HepG2 (cell line): ENCODE data around the gene GSTM2. TPM values are rescaled to one million over a fixed set of nuclear protein-coding genes. Genes with fewer than 3 reads are reported as not detected.

Experiments
- ATAC-seq: fragments of 200-7000 bp; cut with Tn5 transposase; 3 replicates; pipeline ENCODE4 v1.9.1; 2020; ENCODE audit warnings: mild to moderate bottlenecking, moderate library complexity
- BruUV-seq: library from RNA; stranded (reverse); fragments of 400-500 nt; replicated peaks from 2 replicates; lab custom pipeline; 2021; lab: Mats Ljungman, UMichigan
- CTCF ChIA-PET: fragments of 300-600 bp; formaldehyde crosslinking; extraction: SDS; loops from one replicate; lab custom pipeline; 2021; ENCODE audit warnings: low total read pairs, inconsistent platforms, low intra/inter-chr PET ratio; lab: Yijun Ruan, JAX
- POLR2A ChIA-PET: fragments of 350-600 bp; sonication (Branson Sonifier 250); formaldehyde crosslinking; loops from one replicate; lab custom pipeline; 2020; ENCODE audit warnings: antibody characterized with exemption, inconsistent platforms; lab: Yijun Ruan, JAX
- DNase-seq: peaks from one replicate; pipeline ENCODE4 v3.0.0-alpha.2; 2015; ENCODE audit warnings: low spot score
- FAIRE-seq: peaks from 3 replicates; lab custom pipeline; 2011; peaks lifted over from hg19 to GRCh38; lab: Jason Lieb, UNC
- H2AFZ ChIP-seq: one replicate; pipeline ENCODE4 v1.6.1; 2011; ENCODE audit warnings: low read length, inconsistent platforms
- H3K27ac ChIP-seq: fragments of 300-600 bp; 3 replicates; pipeline ENCODE4 v1.8.0; 2011; ENCODE audit warnings: mixed run types, mild to moderate bottlenecking, mixed read lengths, low read length, inconsistent platforms; ENCODE audit not compliant: insufficient read depth; ENCODE audit errors: extremely low read length
- H3K27me3 ChIP-seq, 2 experiments: fragments of 200-600 bp in 1 of 2; 2 replicates in 1 of 2; 3 replicates in 1 of 2; pipeline versions ENCODE4 v1.6.0 to v1.8.0; 2011; ENCODE audit warnings: low read length in 2 of 2, mild to moderate bottlenecking in 2 of 2, moderate library complexity in 2 of 2, inconsistent platforms in 1 of 2; ENCODE audit not compliant: insufficient read depth in 2 of 2, control insufficient read depth in 1 of 2
- H3K36me3 ChIP-seq, 2 experiments: fragments of 200-600 bp in 1 of 2; replicated peaks in 1 of 2; 2 replicates in 1 of 2; 3 replicates in 1 of 2; pipeline versions ENCODE4 v1.5.1 to v1.8.0; 2011; ENCODE audit warnings: low read length in 2 of 2, inconsistent platforms in 1 of 2; ENCODE audit not compliant: insufficient read depth in 2 of 2, control insufficient read depth in 1 of 2
- H3K4me1 ChIP-seq: 2 replicates; pipeline ENCODE4 v1.5.1; 2012; ENCODE audit warnings: low read length, inconsistent platforms; ENCODE audit not compliant: insufficient read depth
- H3K4me2 ChIP-seq: 2 replicates; pipeline ENCODE4 v1.6.0; 2011; ENCODE audit warnings: low read depth, low read length, inconsistent platforms
- H3K4me3 ChIP-seq, 3 experiments: fragments of 200-600 bp in 1 of 3; sonication (generic), shearing (Covaris generic) in 1 of 3; replicated peaks in 1 of 3; 2 replicates each; pipeline ENCODE4 v1.5.1; 2011 to 2016; ENCODE audit warnings: low read length in 3 of 3, inconsistent platforms in 2 of 3, low read depth in 2 of 3, mild to moderate bottlenecking in 2 of 3, control low read depth in 1 of 3, mixed read lengths in 1 of 3; ENCODE audit not compliant: insufficient read depth in 1 of 3
- H3K79me2 ChIP-seq: one replicate; pipeline ENCODE4 v1.6.1; 2011; ENCODE audit warnings: low read length, inconsistent platforms; ENCODE audit not compliant: insufficient read depth
- H3K9ac ChIP-seq: 2 replicates; pipeline ENCODE4 v1.6.0; 2011; ENCODE audit warnings: mild to moderate bottlenecking, low read depth, low read length, inconsistent platforms; ENCODE audit not compliant: insufficient read depth
- H3K9me3 ChIP-seq: 2 replicates; pipeline ENCODE4 v1.5.1; 2012; ENCODE audit warnings: mild to moderate bottlenecking, low read length
- H4K20me1 ChIP-seq: 2 replicates; pipeline ENCODE4 v1.6.0; 2011; ENCODE audit warnings: inconsistent platforms, mild to moderate bottlenecking, low read length, moderate library complexity; ENCODE audit not compliant: insufficient read depth
- ASH2L ChIP-seq: fragments of 300-600, 200-600 bp; sonication (generic); IDR thresholded peaks from 2 replicates; pipeline ENCODE4 v1.7.0; 2017; ENCODE audit warnings: low read depth, mild to moderate bottlenecking, moderate library complexity, mixed read lengths, low read length; ENCODE audit not compliant: insufficient read length
- CCAR2 ChIP-seq: fragments of 200-400 bp; formaldehyde crosslinking; optimal IDR thresholded peaks from 2 replicates; pipeline ENCODE3; 2018; ENCODE audit warnings: low read depth, mild to moderate bottlenecking, low read length, moderate library complexity
- HCFC1 ChIP-seq: fragments of 150-350 bp; IDR thresholded peaks from 2 replicates; pipeline ENCODE4 v1.6.1; 2014; ENCODE audit warnings: low read depth, low read length
- JUND ChIP-seq: sonication (generic); formaldehyde crosslinking; IDR thresholded peaks from 2 replicates; pipeline ENCODE4 v1.8.0; 2022; ENCODE audit warnings: mild to moderate bottlenecking, missing genetic modification reagents
- PAWR ChIP-seq: sonication (generic); formaldehyde crosslinking; IDR thresholded peaks from 2 replicates; pipeline ENCODE4 v1.4.0; 2020; ENCODE audit warnings: missing genetic modification reagents, mild to moderate bottlenecking, borderline replicate concordance
- ZFP90 ChIP-seq: sonication (generic); formaldehyde crosslinking; IDR thresholded peaks from 2 replicates; pipeline ENCODE4 v1.8.0; 2022; ENCODE audit warnings: missing genetic modification reagents, mild to moderate bottlenecking, inconsistent platforms, borderline replicate concordance
- ZFY ChIP-seq: sonication (generic); formaldehyde crosslinking; IDR thresholded peaks from 2 replicates; pipeline ENCODE4 v1.4.0; 2020; ENCODE audit warnings: missing genetic modification reagents
- ZNF484 ChIP-seq: sonication (generic); formaldehyde crosslinking; IDR thresholded peaks from 2 replicates; pipeline ENCODE4 v1.5.1; 2020; ENCODE audit warnings: mild to moderate bottlenecking, low read depth, missing genetic modification reagents, borderline replicate concordance
- ZNF615 ChIP-seq: sonication (generic); formaldehyde crosslinking; IDR thresholded peaks from 2 replicates; pipeline ENCODE4 v1.5.0; 2020; ENCODE audit warnings: mild to moderate bottlenecking, missing genetic modification reagents, borderline replicate concordance
- WGBS: methylation state at CpG from one replicate; pipeline ENCODE4 v1.1.6; 2017; ENCODE audit warnings: low lambda C conversion rate; 5-methylcytosine and 5-hydroxymethylcytosine counted together
- in situ Hi-C: cut with HindIII; loops from 2 replicates; pipeline ENCODE4 v1.10.0; 2017; ENCODE audit warnings: low pct_unique_long_range_greater_than_20kb; ENCODE audit not compliant: extremely low pct_ligation_motif_present
- intact Hi-C: fragments of 100-400 bp; cut with micrococcal nuclease; formaldehyde crosslinking; loops from one replicate; pipeline ENCODE4 v1.10.0; 2022; ENCODE audit not compliant: unreplicated experiment
- polyA plus RNA-seq, 8 experiments: library from polyadenylated mRNA; depleted of rRNA in 3 of 8; stranded (reverse) in 7 of 8; unstranded in 1 of 8; fragments of >200 nt; fragmentation: Illumina TruSeq in 4 of 8; extraction: Trizol in 4 of 8; gene quantifications; 2 replicates each; pipeline versions ENCODE4 v1.2.1 to v1.2.3, GENCODE V29; 2011 to 2016; ENCODE audit warnings: low read depth in 4 of 8, missing spikeins in 1 of 8, mixed read lengths in 1 of 8; ENCODE audit not compliant: insufficient read depth in 1 of 8
- total RNA-seq, 5 experiments: library from RNA; depleted of rRNA; stranded (reverse); fragments of >200 nt; fragmentation: Illumina TruSeq; extraction: Trizol; gene quantifications; 2 replicates each; pipeline ENCODE4 v1.2.3, GENCODE V29; 2016; ENCODE audit warnings: low read depth in 1 of 5
- TF ChIP-seq, protein P1 (sequence below): IDR thresholded peaks from 2 replicates; pipeline ENCODE4 v1.4.0; 2020; ENCODE audit warnings: mild to moderate bottlenecking, missing genetic modification reagents
- TF ChIP-seq, protein P2 (sequence below): sonication (generic); formaldehyde crosslinking; IDR thresholded peaks from 2 replicates; pipeline ENCODE4 v1.4.0; 2020; ENCODE audit warnings: missing genetic modification reagents, borderline replicate concordance

GSTM2 gene
- total and polyA plus RNA-seq, 2 of the 13 experiments (the other 11 are each of a cell fraction or from before 2014, with no cell fraction given) = 7.0 to 15.0 TPM

DNA sequence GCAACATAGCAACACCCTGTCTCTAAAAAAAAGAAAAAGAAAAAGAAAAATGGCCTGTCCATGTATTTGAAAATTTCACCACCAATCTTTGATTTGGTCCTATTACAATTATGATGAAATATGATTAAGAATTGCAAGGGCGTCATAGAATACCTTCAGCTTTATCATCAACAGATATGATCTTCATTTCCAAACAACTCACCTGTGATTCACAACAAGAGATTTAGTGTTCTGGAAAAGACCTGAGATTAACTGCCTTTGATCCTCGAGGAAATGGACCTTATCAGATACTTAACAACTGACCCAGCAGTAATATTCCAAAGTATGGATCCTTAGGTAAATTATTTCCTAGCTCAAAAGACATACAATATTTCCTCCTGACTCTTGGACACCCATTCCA, 15.5 kb upstream of the GSTM2 start:
- WGBS = 13% methylated on average over 2 of the region's 2 CpGs
- no peak for FAIRE-seq
- H3K27ac ChIP-seq = no peak overlapping the region
- H4K20me1 ChIP-seq = no peaks in the 10 kb centered on the region
- ChIA-PET CTCF (no interaction called here), POLR2A (no interaction called here)
- in situ Hi-C loops (no loop called here), intact Hi-C loops (no loop called here)
- no peak overlapping the region for H3K4me3 ChIP-seq
- ATAC-seq = no peak
- BruUV-seq = no TSS peak
- no peak overlapping the region for H3K9ac ChIP-seq
- no peak overlapping the region for H3K4me2 ChIP-seq
- H3K36me3 ChIP-seq = no peaks in the 10 kb centered on the region
- H3K9me3 ChIP-seq = no peaks in the 10 kb centered on the region
- no peaks in the 10 kb centered on the region for H3K79me2 ChIP-seq
- no peak overlapping the region for H2AFZ ChIP-seq
- peaks cover 23% of the 10 kb centered on the region for H3K4me1 ChIP-seq
- 0 out of 5 replicates have a peak, but pooled peaks cover 0 to 4% of the 10 kb centered on the region in 2 experiments for H3K27me3 ChIP-seq
- DNase-seq = no peak
- TF ChIP-seq ZFP90 (CRISPR knock-in tag) (no peak), PAWR (CRISPR knock-in tag) (no peak), ZFY (no peak), ZNF615 (CRISPR knock-in tag) (no peak), ZNF484 (no peak), JUND (CRISPR knock-in tag) (no peak), CCAR2 (no peak), HCFC1 (no peak), ASH2L (no peak)
- TF ChIP-seq, protein P1, sequence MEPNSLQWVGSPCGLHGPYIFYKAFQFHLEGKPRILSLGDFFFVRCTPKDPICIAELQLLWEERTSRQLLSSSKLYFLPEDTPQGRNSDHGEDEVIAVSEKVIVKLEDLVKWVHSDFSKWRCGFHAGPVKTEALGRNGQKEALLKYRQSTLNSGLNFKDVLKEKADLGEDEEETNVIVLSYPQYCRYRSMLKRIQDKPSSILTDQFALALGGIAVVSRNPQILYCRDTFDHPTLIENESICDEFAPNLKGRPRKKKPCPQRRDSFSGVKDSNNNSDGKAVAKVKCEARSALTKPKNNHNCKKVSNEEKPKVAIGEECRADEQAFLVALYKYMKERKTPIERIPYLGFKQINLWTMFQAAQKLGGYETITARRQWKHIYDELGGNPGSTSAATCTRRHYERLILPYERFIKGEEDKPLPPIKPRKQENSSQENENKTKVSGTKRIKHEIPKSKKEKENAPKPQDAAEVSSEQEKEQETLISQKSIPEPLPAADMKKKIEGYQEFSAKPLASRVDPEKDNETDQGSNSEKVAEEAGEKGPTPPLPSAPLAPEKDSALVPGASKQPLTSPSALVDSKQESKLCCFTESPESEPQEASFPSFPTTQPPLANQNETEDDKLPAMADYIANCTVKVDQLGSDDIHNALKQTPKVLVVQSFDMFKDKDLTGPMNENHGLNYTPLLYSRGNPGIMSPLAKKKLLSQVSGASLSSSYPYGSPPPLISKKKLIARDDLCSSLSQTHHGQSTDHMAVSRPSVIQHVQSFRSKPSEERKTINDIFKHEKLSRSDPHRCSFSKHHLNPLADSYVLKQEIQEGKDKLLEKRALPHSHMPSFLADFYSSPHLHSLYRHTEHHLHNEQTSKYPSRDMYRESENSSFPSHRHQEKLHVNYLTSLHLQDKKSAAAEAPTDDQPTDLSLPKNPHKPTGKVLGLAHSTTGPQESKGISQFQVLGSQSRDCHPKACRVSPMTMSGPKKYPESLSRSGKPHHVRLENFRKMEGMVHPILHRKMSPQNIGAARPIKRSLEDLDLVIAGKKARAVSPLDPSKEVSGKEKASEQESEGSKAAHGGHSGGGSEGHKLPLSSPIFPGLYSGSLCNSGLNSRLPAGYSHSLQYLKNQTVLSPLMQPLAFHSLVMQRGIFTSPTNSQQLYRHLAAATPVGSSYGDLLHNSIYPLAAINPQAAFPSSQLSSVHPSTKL (CRISPR knock-in tag) = no peak
- TF ChIP-seq, protein P2, sequence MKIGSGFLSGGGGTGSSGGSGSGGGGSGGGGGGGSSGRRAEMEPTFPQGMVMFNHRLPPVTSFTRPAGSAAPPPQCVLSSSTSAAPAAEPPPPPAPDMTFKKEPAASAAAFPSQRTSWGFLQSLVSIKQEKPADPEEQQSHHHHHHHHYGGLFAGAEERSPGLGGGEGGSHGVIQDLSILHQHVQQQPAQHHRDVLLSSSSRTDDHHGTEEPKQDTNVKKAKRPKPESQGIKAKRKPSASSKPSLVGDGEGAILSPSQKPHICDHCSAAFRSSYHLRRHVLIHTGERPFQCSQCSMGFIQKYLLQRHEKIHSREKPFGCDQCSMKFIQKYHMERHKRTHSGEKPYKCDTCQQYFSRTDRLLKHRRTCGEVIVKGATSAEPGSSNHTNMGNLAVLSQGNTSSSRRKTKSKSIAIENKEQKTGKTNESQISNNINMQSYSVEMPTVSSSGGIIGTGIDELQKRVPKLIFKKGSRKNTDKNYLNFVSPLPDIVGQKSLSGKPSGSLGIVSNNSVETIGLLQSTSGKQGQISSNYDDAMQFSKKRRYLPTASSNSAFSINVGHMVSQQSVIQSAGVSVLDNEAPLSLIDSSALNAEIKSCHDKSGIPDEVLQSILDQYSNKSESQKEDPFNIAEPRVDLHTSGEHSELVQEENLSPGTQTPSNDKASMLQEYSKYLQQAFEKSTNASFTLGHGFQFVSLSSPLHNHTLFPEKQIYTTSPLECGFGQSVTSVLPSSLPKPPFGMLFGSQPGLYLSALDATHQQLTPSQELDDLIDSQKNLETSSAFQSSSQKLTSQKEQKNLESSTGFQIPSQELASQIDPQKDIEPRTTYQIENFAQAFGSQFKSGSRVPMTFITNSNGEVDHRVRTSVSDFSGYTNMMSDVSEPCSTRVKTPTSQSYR (CRISPR knock-in tag) = no peak
